ENCODE results near the gene GUSB.
"Not testable (repeated sequence)": the region's sequence is repeated elsewhere in the genome, so short reads cannot be mapped to it uniquely, and the experiment has no call there.

The GUSB gene

DNA sequence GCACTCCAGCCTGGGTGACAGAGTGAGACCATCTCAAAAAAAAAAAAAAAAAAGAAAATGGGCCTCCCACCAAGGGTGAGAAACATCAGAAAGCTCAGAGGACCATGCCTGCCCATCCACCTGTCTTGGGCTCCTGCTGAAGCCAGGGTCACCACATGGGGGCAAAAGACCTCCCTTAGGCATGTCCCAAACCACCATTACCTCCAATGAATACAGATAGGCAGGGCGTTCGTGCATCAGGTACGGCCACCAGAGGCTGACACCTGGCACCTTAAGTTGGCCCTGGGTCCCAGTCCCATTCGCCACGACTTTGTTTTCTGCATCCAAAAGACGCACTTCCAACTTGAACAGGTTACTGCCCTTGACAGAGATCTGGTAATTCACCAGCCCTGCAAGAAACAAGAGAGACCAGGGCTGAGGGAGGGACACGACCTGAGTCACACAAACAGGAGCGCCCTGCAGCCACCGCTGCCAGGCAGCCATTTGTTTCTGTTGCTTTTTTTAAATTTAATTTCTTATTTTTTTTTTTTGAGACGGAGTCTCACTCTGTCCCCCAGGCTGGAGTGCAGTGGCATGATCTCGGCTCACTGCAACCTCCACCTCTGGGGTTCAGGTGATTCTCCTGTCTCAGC lies 6.1 kb downstream of the GUSB start:
- no peak for DNase-seq (ENCODE audit: low spot score)

DNA sequence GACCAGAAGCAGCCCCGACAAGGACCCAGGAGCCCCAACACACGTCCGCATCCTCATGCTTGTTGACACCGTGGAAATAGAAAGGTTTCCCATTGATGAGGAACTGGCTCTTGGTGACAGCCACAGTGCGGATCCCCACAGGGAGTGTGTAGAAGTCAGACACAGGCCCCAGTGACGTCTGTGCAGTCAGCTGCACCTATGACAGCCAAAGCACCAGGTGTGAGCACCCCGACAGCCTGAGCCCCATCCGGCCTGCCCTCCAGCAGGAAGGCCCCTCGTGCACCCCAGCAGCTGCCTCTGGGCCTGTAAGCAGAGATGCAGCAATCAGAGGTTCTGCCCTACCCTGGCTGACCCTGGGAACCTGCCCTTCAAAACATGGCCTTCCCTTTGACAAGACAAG lies 7.1 kb downstream of the GUSB start:
- DNase-seq (ENCODE audit: low spot score): no peak

DNA sequence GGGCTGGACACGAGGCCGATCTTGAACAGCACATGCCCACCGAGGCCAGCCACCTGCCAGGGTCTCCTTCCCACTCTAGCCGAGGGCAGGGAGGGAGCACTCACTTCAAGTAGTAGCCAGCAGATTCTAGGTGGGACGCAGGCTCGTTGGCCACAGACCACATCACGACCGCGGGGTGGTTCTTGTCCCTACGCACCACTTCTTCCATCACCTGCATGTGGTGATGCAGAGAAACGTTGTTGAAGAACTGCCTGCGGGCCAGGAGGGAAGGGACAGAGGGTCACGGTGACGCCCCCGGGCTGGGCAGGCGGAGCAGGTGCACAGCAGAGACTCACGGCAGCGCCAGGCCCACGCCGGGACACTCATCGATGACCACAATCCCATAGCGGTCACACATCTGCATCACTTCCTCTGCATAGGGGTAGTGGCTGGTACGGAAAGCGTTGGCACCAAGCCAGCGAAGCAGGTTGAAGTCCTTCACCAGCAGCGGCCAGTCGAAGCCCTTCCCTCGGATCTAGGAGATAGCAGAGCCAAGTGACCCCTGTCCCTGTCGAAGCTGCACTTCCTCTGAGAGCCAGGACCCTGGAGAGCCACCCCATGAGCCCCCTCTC lies 7.7 kb downstream of the GUSB start:
- DNase-seq (ENCODE audit: low spot score): no peak

DNA sequence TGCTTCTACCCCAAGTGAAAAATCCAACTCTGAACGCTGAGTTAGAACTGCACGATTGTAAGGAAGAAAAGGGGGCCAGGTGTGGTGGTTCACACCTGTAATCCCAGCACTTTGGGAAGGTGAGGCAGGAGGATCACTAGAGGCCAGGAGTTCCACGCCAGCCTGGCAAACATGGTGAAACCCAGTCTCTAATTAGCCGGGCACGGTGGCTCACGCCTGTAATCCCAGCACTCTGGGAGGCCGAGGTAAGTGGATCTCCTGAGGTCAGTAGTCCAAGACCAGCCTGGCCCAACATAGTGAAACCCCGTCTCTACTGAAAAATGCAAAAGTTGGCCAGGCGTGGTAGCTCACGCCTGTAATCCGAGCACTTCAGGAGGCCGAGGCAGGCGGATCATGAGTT lies 9.0 kb downstream of the GUSB start:
- no peak for DNase-seq (ENCODE audit: low spot score)

DNA sequence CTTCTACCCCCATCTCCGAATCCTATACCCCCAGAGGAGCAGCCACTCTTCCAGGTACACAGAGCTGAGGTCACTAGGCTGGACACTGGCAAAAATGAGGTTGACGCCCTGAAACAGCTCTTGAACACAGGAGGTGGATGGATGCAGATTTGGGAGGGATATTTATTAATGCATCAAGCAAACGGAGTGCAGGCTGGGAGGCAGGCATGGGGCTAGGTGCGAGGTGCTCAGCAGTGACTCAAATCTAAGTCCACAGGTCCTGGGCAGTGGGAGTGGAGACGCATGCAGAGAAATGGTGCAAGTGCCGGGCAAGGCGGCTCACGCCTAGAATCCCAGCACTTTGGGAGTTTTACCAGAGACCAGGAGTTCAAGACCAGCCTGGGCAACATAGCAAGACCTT lies 11.0 kb downstream of the GUSB start:
- DNase-seq (ENCODE audit: low spot score): no peak

DNA sequence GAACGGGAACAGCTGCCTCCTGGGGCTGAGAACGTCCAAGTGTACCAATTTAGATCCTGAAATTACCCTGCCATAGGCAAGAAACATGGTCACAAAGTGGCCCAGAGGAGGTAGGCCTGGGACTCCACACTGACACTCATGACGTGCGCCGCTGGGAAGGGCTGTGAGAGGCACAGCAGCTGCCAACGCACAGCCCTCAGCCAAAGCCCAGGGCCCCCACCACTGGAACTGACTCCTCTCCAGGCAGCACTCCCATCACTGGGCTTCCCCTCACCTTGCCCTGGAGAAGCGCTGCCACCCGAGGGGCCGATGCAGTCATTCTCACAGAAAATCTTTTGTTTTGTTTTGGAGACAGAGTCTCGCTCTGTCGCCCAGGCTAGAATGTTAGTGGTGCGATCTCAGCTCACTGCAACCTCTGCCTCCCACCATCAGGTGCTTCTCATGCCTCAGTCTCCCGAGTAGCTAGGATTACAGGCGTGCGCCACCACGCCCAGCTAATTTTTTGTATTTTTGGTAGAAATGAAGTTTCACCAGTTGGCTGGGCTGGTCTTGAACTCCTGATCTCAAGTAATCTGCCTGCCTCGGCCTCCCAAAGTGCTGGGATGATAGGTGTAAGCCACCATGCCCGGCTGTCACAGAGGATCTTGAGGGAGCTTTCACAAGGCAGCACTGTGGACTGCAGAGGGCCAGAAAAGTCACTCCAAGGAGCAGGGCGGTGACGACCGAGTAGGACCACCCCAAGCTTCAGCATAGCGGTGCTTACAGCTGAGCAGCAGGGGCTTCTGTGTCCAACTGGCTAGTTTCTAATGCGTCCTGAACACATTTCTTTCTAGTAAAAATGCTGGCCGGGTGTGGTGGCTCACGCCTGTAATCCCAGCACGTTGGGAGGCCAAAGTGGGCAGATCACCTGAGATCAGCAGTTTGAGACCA lies 13.5 kb downstream of the GUSB start:
- no peak for DNase-seq (ENCODE audit: low spot score)

DNA sequence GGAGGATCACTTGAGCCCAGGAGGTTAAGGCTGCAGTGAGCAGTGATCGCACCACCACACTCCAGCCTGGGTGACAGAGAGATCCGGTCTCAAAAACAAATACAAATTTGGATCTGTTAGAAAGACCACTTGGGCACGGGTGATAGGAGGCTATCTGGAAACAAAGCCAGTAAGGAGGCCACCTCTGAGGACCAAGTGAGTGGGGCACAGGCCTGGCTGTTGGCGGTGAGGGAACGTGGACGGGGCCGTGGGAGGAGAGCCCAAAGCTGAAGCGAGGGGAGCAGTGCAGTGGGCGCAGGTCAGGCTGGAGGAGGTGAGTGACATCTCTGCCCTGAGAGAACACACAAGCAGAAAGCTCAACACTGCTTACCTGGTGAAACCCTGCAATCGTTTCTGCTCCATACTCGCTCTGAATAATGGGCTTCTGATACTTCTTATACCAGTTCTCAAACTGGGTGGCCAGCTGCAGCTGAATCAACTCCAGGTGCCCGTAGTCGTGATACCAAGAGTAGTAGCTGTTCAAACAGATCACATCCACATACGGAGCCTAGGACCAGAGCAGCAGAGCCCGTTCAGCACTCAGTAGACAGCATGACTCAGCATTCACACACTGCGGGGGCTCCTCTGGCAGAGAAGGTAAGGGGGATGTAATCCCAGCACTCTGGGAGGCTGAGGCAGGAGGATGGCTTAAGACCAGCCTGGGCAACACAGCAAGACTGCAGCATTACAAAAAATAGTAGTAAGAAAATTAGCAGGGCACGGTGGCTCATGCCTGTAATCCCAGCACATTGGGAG lies 14.5 kb downstream of the GUSB start:
- DNase-seq (ENCODE audit: low spot score): no peak

DNA sequence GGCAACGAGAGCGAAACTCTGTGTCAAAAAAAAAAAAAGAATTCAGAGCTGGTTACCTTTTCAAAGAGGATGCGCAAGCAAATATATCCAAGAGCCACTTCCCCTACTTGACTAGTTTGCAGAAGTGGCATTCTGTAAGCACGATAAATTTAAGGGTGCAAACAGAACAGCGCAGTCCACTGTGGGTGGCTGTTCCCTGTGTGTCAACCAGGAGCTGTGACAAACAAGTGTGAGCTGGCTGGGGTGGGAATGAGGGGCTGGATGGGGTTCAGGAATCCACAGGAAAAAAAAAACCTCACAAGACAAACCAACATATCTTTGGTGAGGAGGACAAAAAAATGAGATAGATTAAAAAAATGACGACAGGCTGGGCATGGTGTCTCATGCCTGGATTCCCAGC lies 15.9 kb downstream of the GUSB start:
- no peak for DNase-seq (ENCODE audit: low spot score)

DNA sequence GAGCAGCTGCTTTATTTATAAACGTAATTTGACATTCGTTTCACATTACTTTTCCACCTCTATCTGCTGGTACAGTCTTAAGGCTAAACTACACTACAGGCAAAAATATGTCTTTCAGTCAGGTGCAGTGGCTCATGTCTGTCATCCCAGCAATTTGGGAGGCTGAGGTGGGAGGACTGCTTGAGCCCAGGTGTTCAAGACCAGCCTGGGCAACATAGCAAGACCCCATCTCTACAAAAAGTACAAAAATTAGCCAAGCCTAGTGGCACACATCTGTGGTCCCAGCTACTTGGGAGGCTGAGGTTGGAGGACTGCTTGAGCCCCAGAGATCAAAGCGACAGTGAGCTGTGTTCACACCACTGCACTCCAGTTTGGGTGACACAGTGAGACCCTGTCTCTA lies 17.3 kb downstream of the GUSB start:
- DNase-seq (ENCODE audit: low spot score): not testable (repeated sequence)

DNA sequence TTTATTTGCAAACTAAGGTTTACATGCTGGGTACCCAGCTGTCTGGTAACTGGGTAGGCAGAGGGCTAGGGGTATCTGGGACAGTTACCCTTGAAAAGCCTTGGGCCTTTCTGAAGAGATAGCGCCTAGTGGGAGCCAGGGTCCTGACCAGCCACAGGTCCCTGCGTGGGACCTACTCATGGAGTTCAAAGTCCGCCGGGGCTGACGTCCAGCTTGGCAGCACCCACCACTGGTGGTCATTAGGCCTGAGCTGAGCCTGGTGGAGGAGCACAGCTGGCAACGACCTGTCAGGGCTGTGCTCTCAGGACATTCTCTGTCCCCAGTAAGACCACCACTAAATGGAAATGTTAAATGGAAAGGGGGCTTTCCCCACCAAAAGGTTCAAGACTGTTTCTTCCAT lies 20.0 kb downstream of the GUSB start:
- DNase-seq (ENCODE audit: low spot score): no peak

DNA sequence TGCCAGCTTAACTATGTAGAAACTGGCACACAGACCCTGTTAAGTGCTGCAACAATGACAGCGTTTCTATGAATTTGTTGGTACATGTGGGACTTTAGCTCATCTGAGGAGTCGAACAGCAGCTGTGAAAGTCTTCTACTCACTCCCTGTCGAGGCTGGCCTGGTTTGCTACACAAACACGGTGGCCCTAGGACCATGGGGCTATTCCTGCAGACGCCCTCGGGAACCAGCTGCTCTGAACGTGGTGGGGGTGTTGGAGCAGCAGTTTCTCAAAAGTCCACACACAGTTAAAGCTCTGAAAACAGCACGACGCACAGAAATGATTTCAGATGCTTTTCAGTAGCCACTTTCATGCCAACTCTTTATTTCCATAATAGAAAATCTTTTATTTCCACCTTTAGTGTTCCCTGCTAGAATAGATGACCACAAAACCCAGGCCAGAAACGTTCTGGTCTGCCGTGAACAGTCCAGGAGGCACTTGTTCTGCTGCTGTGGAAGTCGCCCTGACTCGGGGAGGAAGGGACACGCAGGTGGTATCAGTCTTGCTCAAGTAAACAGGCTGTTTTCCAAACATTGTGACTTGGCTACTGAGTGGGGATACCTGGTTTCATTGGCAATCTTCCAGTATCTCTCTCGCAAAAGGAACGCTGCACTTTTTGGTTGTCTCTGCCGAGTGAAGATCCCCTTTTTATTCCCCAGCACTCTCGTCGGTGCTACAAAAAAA lies 21.5 kb downstream of the GUSB start:
- no peak for DNase-seq (ENCODE audit: low spot score)

DNA sequence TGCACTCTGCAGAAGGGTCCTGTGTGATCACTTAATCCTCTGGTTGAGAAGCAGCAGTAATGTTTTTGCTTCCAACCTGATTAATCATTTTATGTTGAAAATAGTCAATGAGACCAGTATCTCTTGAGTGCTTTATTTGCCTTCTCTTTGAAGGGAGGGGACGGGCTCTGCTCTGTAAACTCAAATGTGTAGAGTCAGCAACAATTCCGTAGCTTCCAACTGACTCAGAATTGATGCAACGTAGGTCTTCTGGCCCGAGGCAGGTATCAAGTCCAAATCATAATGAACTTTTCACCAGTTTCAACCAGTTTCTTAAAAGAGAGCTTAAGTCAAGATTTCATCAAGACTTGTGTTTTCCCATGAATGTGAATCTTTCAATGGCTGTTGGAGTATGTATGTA lies 26.3 kb downstream of the GUSB start:
- no peak for DNase-seq (ENCODE audit: low spot score)

DNA sequence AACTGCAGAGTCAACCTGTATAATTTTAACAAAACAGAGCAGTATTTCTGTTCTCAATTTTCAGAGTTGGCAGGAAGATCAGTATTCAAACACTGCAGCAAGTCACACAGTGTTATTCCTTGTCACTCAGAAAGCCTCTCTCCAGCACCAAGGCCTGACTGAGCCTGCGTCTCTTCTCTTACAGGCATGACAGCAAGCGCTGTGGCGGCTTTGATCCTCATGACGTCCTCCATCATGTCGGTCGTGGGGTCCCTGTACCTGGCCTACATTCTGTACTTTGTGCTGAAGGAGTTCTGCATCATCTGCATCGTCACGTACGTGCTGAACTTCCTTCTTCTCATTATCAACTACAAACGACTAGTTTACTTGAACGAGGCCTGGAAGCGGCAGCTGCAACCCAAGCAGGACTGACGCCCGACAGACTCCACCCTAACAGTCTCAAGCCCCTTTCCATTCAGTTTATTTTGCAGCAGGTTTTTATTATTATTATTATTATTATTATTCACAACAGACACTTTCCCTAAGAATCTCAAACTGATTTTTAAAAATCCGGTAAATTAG lies 28.0 kb downstream of the GUSB start:
- DNase-seq (ENCODE audit: low spot score): no peak

DNA sequence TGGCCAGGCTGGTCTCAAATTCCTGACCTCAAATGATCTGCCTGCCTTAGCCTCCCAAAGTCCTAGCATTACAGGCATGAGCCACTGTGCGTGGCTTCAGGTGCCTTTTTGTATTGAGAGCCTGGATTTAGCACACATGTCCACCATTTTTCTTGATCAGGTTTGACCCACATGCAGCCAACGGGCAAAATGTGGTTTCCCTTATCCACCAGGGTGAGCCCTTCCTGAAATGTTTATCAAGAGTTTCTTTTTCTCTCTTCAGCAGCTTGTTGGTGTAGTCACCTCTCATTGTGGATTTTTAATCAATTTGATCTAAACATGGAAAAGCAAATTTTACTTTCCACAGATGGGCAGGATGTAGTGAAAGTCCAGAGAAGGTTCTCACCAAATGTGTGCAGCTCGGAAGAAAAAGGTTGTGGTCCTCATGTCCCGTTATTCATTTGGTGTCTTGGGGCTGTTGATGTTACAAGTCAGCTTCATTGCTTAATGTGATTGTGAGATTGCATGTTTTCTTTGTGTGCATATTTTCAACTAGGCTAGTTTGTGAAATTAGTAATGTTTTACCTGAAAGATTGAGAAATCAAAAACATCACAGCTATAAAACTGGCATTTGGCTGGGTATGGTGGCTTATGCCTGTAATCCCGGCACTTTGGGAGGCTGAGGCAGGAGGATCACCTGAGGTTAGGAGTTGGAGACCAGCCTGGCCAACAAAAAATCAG lies 28.9 kb downstream of the GUSB start:
- no peak for DNase-seq (ENCODE audit: low spot score)

DNA sequence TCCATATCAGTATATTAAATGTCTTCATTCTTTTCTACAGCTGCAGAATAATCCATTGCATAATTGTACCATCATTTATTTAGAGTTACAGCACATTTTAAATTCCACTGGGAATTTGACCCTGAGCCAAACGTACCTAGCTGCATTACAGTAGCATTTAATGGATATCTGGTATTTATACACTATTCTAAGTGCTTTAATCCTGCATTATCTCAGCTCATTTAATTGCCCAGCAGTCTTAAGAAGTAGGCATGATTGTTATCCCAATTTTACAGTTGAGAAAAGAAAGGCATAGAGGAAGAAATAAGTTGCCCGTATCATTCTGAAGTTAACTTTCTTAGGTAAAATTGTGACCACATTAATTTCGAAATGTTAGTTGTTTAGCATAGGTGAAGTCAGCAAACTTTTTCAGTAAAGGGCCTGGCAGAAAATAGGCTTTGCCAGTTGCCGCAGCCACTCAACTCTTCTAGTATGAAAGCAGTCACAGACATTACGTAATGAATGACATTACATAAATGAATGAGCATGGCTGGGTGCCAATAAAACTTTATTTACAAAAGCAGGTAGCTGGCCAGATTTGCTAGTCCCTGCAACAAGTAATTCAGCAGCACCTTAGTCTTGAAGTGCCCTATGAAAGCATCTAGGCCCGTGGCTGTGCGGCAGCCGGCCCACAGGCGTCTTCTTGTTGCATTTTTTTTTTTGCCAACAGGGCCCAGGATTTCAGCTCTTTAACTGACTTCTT lies 30.0 kb downstream of the GUSB start:
- no peak for DNase-seq (ENCODE audit: low spot score)

DNA sequence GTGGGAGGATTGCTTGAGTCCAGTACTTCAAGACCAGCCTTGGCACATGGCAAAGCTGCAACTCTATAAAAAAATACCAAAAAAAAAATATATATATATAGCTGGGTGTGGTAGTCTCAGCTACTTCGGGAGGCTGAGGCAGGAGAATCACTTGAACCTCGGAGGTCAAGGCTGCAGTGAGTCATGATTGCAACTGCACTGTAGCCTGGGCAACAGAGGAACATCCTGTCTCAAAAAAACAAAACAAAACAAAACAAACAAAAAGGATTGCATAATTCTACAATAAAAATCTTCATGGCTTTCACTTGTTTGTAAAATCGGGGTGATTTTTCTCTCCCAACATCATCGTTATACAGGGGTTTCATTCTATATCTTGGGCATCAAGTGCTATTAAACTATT lies 35.1 kb downstream of the GUSB start:
- no peak for DNase-seq (ENCODE audit: low spot score)

DNA sequence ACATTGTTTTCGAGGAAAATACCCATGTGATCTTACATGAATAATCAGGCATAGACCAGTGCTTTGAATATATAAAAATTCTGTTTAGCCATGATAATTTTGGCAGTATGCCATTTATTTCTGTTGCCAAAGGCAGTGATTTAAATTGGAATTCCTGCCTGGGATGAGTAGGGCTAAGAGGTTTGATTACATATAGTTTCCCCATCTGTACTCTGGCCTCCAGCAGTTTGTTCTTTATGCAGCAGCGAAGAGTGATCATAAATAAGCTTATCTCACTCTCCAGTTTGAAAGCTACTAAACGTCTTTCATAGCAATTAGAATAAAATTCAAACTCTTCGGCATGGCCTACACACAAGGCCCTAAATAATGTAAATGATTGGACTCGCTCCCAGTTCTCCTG lies 36.2 kb downstream of the GUSB start:
- not testable (repeated sequence) for DNase-seq (ENCODE audit: low spot score)

DNA sequence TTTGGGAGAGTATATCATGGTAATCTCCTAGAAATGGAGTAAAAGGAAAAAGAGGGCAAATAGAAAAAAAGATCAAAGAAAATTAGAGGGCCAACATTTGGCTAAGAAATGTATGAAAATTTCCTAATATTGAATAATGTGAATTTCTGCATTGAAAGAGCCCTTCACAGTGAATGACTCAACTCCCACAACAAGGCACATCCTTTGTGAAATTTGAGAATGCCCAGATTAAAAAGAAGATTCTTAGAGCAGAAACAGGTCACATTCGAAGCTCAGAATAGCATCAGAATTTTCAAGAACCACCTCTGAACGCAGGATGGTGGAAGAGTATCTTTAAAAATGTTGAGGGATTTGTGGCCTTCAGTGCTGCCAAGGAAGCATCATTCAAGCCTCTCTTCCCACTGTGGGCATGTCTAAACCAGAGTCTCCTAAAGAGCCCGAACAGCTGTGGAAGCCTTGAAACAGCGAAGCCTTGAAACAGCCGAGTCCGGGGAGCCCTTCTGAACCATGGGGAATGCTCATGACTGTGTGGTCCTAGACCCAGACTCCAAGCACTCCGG lies 43.6 kb downstream of the GUSB start:
- no peak for DNase-seq (ENCODE audit: low spot score)

DNA sequence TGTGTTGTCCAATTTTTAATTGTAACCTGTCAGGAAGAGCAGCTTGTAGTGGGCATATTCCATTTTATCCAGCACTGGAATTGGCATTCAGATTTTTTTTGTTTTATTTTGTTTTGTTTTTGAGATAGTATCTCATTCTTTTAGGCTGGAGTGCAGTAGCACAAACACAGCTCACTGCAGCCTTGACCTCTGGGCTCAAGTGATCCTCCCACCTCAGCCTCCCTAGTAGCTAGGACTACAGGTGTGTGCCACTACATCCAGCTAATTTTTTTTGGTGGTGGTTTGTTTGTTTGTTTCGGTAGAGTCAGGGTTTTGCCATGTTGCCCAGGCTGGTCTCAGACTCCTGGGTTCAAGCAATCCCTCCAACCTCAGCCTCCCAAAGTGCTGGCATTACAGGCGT lies 44.7 kb downstream of the GUSB start:
- DNase-seq (ENCODE audit: low spot score): no peak

DNA sequence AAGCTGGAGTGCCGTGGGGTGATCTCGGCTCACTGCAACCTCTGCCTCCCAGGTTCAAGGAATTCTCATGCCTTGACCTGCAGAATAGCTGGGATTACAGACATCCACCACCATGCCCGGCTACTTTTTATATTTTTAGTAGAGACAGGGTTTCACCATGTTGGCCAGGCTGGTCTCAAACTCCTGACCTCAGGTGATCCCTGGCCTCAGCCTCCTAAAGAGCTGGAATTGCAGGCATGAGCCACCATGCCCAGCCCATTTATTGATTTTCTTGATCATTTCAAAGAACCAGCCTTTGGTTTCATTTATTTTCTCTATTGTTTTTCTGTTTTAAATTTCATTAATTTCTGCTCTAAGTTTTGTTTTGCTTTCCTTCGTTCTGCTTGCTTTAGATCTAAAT lies 50.3 kb downstream of the GUSB start:
- DNase-seq (ENCODE audit: low spot score): no peak
